Activated CD4-positive, CD25-positive, alpha-beta regulatory T cell treated with anti-CD3 and anti-CD28 coated beads, Interleukin-2, amount 50 U/mL, for 16 hours (primary cell): ENCODE results near the gene SCUBE1.
"Not testable (repeated sequence)": the region's sequence is repeated elsewhere in the genome, so short reads cannot be mapped to it uniquely, and the experiment has no call there.

ENCODE experiments used
- DNase-seq: peaks from one replicate; pipeline ENCODE4 v3.0.0-alpha.2; 2020; ENCODE audit warnings: low read depth, low spot score

SCUBE1 gene

GRCh38 chr22:43301866-43302265 lies 41.3 kb downstream of the SCUBE1 start:
- DNase-seq, result no peak

GRCh38 chr22:43300891-43301676 lies 42.1 kb downstream of the SCUBE1 start:
- no peak for DNase-seq

GRCh38 chr22:43299736-43300135 lies 43.4 kb downstream of the SCUBE1 start:
- DNase-seq, result no peak

GRCh38 chr22:43298062-43298801 lies 44.9 kb downstream of the SCUBE1 start:
- DNase-seq, result no peak

GRCh38 chr22:43297270-43298061 lies 45.7 kb downstream of the SCUBE1 start:
- no peak for DNase-seq

GRCh38 chr22:43296276-43296902 lies 46.8 kb downstream of the SCUBE1 start:
- no peak for DNase-seq

- DNase-seq, result no peak
Measured at GRCh38 chr22:43295660-43296059, 47.5 kb downstream of the SCUBE1 start.

- no peak for DNase-seq
Measured at GRCh38 chr22:43295173-43295572, 48.0 kb downstream of the SCUBE1 start.

GRCh38 chr22:43293655-43294392 lies 49.3 kb downstream of the SCUBE1 start:
- no peak for DNase-seq

- DNase-seq, result no peak
Measured at GRCh38 chr22:43293259-43293654, 49.9 kb downstream of the SCUBE1 start.

- no peak for DNase-seq
Measured at GRCh38 chr22:43292630-43293018, 50.5 kb downstream of the SCUBE1 start.

GRCh38 chr22:43291381-43291780 lies 51.8 kb downstream of the SCUBE1 start:
- DNase-seq, result no peak

- DNase-seq, result no peak
Measured at GRCh38 chr22:43289976-43290721, 53.0 kb downstream of the SCUBE1 start.

GRCh38 chr22:43289531-43289963 lies 53.6 kb downstream of the SCUBE1 start:
- DNase-seq, result no peak

- no peak for DNase-seq
Measured at GRCh38 chr22:43288807-43289420, 54.3 kb downstream of the SCUBE1 start.

- DNase-seq, result no peak
Measured at GRCh38 chr22:43288378-43288777, 54.8 kb downstream of the SCUBE1 start.

- DNase-seq, result no peak
Measured at GRCh38 chr22:43287441-43287840, 55.7 kb downstream of the SCUBE1 start.

- no peak for DNase-seq
Measured at GRCh38 chr22:43281394-43281793, 61.8 kb downstream of the SCUBE1 start.

- not testable (repeated sequence) for DNase-seq
Measured at GRCh38 chr22:43280523-43280886, 62.7 kb downstream of the SCUBE1 start.
